ENCODE measurements around the gene TGM2. TPM values are rescaled to one million over a fixed set of nuclear protein-coding genes. Genes with fewer than 3 reads are reported as not detected.

TGM2 gene
- polyA plus RNA-seq, 4 donors: 11.5 to 35.2 (median 33.2) TPM

GRCh38 chr20:38147163-38147562 is 17.9 kb downstream of the TGM2 start:
- DNase-seq (ENCODE audit: low read depth in 4 of 4, low spot score in 3 of 4): no peak

GRCh38 chr20:38146628-38147027 is 18.4 kb downstream of the TGM2 start:
- no peak for DNase-seq (ENCODE audit: low read depth in 4 of 4, low spot score in 3 of 4)

DNA sequence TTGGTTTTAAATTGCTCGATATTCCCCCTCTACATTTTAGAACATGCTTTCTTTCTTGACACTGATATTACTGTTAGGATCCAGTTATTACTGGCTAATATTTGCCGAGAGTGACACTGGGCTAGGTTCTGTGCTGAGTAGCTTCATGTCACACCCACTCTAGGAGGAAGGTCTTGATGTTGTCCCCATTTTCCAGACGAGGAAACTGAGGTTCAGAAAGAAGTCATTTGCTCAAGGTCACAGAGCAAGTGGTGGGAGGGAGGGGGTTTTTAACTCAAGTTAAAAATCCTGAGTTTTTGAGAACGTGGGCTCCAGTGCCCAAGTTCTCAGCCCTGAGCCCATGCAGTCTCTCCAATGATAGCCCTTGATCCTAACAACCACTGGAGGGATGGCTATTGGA is 18.9 kb downstream of the TGM2 start:
- DNase-seq (ENCODE audit: low read depth in 4 of 4, low spot score in 3 of 4): no peak

GRCh38 chr20:38145729-38146075 is 19.4 kb downstream of the TGM2 start:
- DNase-seq (ENCODE audit: low read depth in 4 of 4, low spot score in 3 of 4): no peak

DNA sequence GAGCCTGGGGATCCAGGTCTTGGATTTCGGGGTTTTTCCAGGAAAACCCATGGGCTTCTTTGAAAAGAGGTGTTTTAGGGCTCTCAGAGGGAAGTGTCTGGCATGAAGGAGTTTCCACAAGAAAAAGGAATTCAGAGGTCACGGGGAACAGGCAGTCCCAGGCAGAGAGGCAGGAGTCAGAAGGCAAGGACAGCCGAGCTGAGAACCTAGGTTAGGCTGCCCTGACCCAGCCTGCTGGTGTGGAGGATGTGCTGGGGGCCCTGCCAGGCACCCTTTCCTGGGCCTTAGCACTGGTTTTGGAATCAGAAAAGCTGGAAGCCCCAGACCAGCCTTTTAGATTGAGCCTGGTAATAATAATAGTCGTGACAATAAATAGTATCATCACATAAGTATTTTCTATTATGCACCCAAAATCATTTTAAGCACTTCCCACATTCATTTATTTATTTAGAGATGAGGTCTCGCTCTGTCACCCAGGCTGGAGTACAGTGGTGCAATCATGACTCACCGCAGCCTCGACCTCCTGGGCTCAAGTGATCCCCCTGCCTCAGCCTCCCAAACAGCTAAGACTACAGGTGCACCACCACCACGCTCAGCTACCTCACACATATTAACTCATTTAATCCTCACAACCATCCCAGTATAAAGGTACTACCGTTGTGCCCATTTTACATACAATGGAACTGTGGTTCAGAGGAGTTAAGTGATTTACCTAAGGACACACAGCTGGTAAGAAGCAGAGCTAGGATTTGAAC is 19.9 kb downstream of the TGM2 start:
- DNase-seq (ENCODE audit: low read depth in 4 of 4, low spot score in 3 of 4): no peak

DNA sequence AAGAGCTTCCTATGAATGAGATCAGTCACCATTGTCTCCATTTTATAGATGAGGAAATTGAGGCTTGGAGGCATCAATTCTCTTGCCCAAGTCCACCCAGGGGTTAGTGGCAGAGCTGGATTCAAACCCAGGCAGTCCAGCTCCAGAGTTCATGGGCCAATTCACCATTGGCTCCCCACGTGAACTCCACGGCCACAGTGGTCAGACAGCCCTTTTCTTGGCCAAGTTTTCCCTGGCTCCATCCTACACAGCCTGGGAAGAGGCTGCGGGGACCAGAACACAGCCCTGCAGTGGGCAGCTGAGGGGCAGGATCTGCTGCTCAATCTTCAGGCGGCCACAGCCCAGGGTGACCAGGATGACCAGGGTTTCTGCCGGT is 20.5 kb downstream of the TGM2 start:
- DNase-seq (ENCODE audit: low read depth in 4 of 4, low spot score in 3 of 4): no peak

GRCh38 chr20:38143646-38144554 is 21.2 kb downstream of the TGM2 start:
- DNase-seq (ENCODE audit: low read depth in 4 of 4, low spot score in 3 of 4): no peak

DNA sequence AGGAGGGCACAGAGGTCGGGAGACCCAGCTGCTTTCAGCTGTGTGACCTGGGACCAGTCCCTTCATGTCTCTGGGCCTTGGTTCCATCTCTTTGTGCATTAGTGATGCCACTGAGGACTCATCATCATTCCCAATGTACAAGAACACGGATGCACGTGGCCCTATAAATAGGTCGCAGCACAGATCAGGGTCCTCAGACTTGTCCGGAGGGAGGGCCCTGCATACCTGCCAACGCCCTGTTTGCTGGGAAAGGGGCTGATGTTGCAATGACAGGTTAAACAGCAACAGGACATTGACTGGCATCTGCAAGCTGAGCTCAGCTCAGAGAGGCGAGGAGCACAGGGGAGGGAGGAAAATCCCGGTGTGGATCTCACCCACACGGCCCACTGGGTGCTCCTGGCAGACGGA is 21.8 kb downstream of the TGM2 start:
- no peak for DNase-seq (ENCODE audit: low read depth in 4 of 4, low spot score in 3 of 4)

DNA sequence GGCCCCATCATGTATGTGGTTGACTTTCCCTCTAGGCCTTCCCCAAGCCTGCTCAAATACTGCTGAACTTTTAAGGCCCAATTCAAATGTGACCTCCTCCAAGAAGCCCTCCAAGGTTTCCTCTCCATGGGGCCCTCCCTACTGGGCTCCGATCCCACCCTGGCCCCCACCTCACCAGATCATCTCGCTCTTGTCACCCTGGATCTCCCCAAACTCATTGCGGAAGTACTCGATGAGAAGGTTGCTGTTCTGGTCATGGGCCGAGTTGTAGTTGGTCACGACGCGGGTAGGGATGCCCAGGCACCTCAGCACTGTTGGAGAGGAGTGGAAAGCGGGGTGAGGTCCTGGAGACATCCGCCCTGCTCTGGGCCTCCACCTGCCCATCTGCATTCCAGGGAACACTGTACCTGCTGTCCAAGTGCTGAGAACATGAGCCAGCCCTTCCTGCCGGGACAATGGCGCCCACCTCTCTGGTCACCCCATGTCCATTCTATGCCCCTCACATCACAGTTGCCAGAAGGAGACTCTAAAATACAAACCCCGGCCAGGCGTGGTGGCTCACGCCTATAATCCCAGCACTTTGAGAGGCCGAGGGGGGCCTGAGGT is 23.1 kb downstream of the TGM2 start:
- no peak for DNase-seq (ENCODE audit: low read depth in 4 of 4, low spot score in 3 of 4)

DNA sequence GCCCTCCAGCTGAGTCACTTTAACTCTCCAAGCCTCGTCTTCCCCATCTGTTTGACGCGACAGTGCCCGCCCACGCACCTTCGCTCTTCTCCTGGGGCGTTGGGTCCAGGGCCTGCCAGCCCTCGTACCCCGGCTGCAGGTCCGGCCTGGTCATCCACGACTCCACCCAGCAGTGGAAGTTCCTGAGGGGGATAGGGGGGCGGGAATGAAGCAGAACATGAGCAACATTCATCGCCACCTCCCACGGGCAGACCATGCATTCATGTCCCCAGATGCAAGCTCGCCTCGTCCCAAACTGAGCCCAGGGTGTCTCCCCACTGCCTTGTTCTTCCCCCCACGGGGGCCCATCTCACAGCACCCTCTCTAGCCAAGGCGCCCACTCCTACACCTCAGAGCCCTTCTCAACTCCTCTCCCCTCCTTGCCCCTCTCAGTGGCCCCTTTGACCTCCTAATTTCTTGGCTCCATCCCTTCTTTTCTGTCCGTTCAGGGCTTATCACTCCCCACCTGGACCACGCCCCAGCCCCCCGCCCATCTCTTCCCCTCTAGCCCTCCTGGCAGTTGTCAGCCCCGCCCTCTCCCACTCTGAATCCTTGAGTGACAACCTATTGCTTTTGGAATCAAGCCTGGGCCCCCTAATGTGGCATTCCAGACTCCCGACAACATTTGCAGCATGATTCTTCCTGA is 23.7 kb downstream of the TGM2 start:
- DNase-seq (ENCODE audit: low read depth in 4 of 4, low spot score in 3 of 4): no peak

GRCh38 chr20:38139977-38140753 is 24.9 kb downstream of the TGM2 start:
- DNase-seq (ENCODE audit: low read depth in 4 of 4, low spot score in 3 of 4): no peak

GRCh38 chr20:38139156-38139912 is 25.7 kb downstream of the TGM2 start:
- no peak for DNase-seq (ENCODE audit: low read depth in 4 of 4, low spot score in 3 of 4)

DNA sequence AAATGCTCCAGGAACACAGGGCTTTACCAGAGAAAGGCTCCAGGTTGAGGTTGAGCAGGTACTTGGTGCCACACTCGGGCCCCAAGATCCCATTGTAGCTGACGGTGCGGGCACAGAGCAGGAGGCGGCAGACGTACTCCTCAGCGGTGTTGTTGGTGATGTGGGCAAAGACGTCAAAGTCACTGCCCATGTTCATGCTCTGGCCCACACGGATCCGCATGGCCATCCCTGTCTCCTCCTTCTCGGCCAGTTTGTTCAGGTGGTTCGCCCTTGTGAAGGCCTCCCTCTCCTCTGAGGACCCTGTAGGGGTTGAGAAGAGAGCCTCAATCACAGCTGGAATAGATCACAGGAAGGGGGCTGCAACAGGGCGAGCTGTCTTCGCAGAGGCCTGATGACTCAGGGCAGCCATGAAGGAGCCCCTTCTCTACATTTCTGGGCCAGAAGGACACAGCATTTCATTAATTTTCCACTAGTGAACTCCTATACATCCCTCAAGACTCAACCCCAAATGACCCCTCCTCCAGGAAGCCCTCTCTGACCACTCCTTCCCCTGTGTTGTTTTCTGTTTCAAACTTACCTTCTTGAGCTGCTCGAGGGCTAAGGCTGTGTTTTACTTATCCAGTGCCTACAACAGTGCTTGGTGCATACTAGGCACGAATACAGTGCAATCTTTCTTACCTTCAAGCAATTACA is 26.8 kb downstream of the TGM2 start:
- no peak for DNase-seq (ENCODE audit: low read depth in 4 of 4, low spot score in 3 of 4)

DNA sequence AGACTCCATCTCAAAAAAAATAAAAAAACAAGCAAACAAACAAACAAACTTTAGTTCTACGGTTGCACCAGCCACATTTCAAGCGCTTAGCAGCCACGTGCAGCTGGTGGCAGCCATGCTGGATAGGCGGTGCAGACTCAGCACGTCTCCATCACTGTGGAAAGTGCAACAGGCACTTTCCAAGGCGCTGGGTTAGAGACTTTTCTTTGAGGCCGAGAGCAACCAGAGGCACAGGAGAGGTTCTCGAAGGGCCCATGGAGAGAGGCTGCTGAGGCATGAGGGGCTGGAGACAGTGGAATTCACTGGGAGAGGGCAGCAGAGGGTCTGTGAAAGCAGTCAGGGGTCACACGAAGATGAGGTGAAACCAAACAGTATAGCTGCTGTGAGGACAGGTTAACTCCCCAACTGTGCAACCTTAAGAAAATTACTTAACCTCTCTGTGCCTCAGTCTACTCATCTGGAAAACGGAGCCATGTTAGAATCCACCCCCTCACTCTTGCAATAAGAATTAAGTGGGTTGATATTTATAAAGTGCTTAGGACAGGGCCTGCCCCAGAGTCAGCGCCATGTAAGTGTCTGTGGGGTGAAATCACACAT is 27.5 kb downstream of the TGM2 start:
- no peak for DNase-seq (ENCODE audit: low read depth in 4 of 4, low spot score in 3 of 4)

DNA sequence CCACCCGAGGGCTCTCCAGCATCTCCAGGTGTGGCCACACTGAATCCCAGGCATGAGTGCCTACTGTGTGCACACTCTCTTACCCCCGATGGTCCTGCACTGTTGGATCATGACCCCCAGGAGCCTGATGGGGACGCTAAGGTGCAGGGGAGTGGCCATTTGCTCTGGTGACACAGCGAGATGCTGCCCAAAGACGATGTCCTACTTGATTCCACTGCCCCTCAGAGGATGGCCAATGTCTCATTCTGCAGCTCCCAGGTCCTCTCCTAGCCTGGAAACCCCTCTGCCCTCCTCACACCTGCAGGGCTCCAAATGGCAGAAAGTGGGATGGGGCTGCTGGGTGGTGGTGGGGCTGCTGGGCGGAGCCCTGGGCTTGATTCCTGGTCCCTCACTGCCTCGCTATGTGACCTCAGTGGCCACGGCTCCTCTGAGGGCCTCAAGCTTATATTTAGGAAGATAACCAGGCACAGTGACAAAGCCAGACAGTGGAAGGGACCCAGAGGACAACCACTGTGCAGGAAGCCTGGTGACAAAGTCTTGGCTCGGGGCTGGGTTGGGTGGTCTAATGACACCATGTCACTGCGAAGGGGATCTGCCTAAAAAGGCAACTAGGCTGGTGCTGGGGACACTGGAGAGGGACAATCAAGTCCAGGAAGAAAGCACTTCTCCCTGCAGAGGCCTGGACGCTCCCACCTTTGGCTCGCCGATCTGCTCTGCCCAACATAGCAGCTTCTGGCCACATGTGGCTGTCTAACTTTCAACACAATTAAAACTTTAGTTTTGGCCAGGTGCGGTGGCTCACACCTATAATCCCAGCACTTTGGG is 28.4 kb downstream of the TGM2 start:
- no peak for DNase-seq (ENCODE audit: low read depth in 4 of 4, low spot score in 3 of 4)

GRCh38 chr20:38135651-38136420 is 29.2 kb downstream of the TGM2 start:
- no peak for DNase-seq (ENCODE audit: low read depth in 4 of 4, low spot score in 3 of 4)

- no peak for DNase-seq (ENCODE audit: low read depth in 4 of 4, low spot score in 3 of 4)
Measured at GRCh38 chr20:38135271-38135650, 29.8 kb downstream of the TGM2 start.

Measured in left renal pelvis (tissue), 4 donors.